Glomerular visceral epithelial cell (primary cell): Measurements from ENCODE around the gene TSPAN17.
A peak's percentile ranks its signal among the peaks of the same experiment; 100 is the strongest.

Experiments
- DNase-seq: peaks from one replicate; pipeline ENCODE4 v3.0.0-alpha.2; 2016; ENCODE audit errors: extremely low spot score

The TSPAN17 gene

DNA sequence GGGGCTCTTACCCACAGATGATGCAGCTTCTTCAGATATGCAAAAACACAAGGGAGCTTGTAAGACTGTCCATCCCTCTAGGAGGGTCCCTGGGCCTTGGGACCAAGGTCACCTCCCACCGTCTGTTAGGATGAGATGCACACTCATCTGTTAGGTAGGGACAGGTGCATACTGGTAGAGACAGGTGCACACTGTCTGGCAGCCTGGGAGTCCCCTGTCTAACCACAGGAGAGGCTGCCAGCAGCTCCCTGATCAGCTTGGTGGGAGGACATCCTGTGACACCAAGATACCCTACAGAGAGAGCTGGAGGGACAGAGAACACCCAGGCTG is 13.2 kb downstream of the TSPAN17 start:
- no peak for DNase-seq

DNA sequence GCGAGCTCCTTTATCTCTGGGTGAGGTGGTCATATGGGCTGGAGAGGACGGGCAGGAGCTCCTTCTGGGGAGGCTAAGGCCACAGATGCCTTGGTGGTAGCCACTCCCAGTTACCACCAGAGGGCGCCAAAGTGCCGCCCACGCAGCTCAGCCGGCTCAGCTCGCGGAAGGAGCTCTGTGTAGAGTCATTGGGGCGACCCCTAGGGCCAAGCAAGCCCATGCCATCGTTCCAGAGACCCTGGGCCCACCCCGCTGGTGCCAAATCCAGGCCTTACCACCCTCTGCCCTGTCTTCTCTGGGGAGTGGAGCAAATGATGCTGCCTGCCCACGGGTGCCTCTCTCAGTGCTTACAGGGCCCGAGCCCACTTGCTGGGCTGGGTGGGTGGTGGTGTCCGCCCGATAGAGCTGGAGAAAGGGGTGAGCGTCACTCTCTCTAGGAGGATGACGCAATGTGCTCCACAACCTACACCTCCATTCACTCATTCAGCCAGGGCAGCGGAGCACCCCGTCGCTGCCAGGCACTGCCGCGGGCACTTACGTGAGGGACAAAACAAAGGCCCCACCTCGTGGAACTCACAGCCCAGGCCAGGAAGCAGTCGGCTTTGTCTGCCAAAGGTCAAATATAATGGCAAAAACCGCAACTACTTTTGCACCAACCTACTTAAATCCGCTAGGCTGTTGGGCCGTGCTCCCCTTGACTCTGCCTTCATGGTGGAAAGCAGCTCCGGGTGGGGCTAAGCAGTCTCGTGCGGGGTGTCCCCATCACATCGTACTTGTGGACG is 13.8 kb downstream of the TSPAN17 start:
- peak; percentile 80 for DNase-seq

GRCh38 chr5:176661676-176662075 is 14.4 kb downstream of the TSPAN17 start:
- DNase-seq = no peak

DNA sequence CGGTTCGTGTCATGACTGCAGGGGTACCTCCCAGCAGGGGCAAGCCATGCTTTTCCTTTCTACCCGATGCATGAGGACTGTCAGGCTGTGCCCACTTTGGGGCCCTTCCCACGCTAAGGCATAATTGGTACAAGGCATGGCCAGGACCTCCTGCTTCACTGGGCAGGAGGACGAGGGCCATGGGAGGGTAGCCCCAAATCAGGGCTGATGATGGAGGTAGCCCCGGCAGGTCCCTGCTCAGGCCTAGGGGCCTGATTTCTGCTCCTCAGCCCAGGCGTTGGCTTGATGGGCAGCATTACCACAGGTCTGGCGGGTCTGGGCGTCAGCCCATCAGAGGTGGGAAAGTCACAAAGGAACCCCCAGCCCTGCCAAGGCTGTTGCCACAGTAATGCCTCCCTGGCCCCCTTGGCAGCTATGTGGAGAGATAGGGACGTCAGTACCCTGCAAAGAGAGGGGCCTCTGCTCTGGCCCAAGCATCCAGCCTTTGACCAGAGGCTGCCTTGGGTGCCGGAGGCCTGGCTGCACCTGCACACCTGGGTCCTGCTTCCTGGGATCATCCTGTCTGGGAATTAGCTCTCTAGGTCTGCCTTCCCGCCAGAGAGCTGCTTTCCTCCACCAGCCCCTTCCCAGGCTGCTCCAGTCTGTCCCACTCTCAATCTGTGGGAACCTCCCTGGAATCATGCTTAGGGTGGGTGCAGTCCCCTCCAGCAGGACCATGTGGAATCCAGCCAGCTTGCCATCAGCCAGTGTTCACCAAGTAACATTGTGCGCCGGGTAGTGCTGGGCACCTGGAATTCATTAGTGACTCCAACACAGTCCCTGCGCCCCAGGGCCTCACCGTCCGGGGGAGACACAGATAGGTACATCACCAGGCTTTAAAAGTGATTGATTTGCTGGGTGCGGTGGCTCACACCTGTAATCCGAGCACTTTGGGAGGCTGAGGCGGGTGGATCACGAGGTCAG is 15.4 kb downstream of the TSPAN17 start:
- DNase-seq = no peak

DNA sequence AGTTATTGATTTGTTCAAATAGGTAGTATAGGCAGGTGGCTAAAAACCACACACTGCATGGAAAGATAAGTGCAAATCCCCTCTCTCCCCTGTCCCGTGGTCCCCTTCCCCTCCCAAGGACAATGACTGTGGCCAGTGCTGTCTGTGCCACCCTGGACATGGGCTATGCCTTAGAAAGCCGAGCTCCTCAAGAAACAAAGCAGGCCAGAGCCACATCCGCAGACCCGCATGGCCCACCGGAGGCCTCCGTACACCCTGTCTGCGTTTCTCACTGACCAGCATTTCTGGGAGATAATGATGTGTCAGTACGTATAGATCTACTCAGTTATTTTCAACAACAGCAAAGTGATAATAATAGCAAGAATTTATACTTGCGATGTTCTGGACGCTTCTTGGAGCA is 16.3 kb downstream of the TSPAN17 start:
- DNase-seq = no peak

DNA sequence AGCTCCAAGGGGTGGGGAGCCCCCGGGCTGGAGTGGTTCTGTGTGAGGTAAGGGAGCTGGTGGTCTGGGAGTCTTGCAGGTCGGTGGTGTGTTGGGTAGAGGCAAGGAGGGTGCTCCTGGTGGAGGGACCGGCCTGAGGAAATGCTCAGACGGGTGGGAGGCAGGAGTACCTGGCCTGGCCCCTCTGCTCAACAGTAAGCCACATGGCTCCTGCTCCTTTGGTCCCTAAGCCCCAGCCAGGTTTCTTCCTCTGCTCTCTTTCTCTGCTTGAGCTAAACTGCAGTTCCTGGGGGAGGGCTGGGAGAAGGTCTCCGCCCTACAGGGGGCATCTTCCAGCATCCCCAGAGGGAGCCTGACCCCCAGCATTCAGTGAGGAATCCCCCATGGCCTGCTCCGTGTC is 17.2 kb downstream of the TSPAN17 start:
- DNase-seq = no peak

DNA sequence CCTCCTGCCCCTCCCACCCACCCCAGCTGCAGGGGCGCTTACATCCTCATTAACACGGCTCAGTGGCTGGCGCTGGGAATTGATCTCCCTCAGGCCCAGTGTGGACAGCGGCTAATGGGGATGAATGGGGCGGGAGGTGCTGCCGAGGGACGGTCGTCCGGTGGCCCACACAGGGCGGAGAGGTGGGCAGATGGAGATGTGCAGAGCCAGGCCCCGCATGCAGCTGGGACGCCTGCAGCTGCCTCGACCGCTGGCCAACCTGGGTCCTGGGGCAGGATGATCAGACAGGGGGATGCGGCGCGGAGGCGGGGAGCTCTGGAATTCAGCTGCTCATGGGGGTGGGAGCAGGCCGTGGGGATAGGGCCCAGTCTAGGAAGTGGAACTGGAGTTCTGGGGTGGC is 17.6 kb downstream of the TSPAN17 start:
- no peak for DNase-seq

GRCh38 chr5:176665517-176665916 is 18.2 kb downstream of the TSPAN17 start:
- DNase-seq = no peak

- DNase-seq = no peak
These were observed 20.4 kb downstream of the TSPAN17 start for GRCh38 chr5:176667637-176668036.

GRCh38 chr5:176670449-176670848 is 23.2 kb downstream of the TSPAN17 start:
- no peak for DNase-seq

DNA sequence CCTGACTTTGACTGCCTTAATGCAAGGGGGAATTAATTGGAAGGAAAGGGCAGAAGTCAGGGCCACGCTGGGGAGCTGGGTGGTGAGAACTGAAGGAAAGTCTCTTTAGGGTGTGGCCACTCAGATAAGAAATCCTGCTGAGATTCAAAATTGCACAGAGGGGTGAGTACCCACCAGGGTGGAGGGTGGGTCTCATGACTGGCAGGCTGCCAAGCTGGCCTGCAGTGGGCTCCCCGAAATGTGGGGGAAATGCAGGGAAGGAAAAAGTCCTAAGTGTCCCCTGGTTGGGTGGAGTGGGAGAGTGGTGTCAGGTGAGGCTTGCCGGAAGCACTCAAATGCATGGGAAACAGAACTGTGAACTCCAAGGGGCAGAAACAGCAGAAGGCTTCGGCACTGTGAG is 24.1 kb downstream of the TSPAN17 start:
- no peak for DNase-seq

GRCh38 chr5:176671890-176672747 is 24.8 kb downstream of the TSPAN17 start:
- DNase-seq = no peak

DNA sequence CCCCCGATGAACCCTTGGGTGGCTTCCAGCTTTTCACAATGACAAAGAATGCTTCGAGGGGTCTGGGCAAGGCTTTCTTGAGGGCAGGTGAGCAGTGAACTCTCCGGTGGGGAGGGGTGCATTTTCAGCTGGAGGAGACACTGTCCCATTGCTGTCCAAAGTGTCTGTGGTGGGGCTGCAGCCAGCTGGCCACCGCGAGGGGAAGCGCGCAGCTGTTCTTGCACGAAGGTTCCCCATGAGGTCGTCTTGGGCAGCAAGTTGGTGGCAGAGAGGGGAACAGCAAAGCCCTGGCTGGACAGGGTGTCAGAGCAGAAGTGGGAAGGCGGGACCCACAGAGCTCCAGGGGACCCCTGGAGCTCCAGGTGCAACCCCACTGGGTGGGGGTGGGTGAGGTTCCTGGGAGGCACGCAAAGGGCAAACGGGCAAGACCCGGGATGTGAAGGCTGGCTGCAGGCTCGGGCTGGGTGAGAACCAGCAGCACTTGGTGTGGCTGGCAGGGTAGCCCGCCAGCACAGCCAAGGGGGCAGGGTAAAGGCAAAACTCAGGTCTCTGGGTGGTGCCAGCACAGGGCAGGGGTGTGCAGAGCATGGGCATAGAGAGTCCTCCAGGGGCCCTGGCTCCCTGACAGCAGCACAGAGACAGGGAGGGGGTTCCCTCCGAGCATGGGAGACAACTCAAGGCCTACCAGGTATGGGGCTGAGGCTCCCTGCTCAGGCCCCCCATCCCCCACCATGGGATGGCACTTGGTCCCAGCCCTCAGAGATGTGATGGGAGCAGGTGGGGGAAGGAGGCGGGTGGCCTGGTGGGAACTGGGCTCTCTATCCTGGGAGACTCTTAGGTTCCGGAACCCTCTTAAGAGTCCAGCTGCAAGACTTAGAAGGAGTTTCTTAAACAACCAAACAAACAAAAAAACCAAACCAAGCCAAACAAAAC is 26.6 kb downstream of the TSPAN17 start:
- DNase-seq = no peak

- DNase-seq = no peak
These were observed 27.5 kb downstream of the TSPAN17 start for GRCh38 chr5:176674799-176675198.

GRCh38 chr5:176675676-176676360 is 28.5 kb downstream of the TSPAN17 start:
- peak; percentile 20 for DNase-seq

GRCh38 chr5:176676361-176676824 is 29.1 kb downstream of the TSPAN17 start:
- no peak for DNase-seq

- no peak for DNase-seq
These were observed 30.1 kb downstream of the TSPAN17 start for GRCh38 chr5:176677209-176677939.

DNA sequence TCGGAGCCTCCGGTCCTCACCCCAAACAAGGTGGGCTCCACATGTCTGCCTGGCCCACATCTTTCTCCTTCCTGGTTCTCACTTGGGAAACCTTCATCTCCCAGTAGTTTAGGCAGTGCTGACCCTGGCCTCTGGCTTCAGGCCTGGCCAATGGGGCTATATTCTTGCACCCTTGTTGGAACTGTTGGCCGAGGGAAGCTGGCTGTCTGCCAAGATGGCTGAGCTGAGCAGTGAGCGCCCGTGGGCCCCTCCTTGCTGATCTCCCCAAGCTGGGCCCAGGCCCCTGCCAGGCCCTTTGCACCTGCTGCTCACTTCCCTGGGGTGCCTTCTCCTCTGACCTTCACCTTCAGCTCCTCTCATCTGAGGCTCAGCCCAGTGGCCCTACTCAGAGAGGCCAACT is 31.3 kb downstream of the TSPAN17 start:
- no peak for DNase-seq
